Kidney tubule cell (primary cell): ENCODE measurements around the gene NAXE.
"Not testable (repeated sequence)": the region's sequence is repeated elsewhere in the genome, so short reads cannot be mapped to it uniquely, and the experiment has no call there.

ENCODE experiments used
- DNase-seq: peaks from one replicate; pipeline ENCODE4 v3.0.0-alpha.2; 2018; ENCODE audit warnings: low spot score

NAXE gene

GRCh38 chr1:156571261-156571852 lies 20.2 kb upstream of the NAXE start:
- peak; percentile 94 for DNase-seq

GRCh38 chr1:156571919-156572662 lies 19.5 kb upstream of the NAXE start, which contains the start of gene IQGAP3:
Gene IQGAP3, minus strand, starts transcription at chr1:156572565. Its CDS starts 36 bp downstream, at chr1:156572529.
- DNase-seq, result peak; percentile 88

- no peak for DNase-seq
Measured at GRCh38 chr1:156572663-156573018, 18.9 kb upstream of the NAXE start.

DNA sequence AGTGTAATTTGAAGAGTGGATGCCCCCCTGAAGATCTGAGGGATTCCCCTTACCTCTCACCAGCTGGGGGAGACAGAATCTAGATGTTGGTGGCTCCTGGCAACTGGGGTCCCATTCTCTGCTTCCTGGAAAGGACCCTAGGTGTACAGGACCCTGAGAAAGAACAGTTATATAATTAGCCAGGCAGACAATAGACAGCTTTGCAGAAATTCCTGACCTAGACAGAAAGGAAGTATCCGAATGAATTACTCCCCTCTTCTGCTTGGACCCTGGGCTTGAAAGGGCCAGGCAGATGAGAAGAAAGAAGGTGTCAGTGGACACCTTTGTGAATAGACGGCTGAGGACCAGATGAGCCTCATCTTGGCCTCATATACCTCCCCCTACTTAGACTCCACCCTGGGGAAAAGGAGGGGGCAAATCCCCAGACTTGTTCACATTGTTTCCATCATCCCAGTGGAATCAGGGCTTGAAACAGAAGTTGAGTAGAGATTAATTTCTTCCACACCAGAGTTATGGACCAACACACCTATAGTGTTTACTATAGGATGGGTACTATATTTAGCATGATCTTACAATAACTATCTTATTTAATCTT lies 17.4 kb upstream of the NAXE start:
- no peak for DNase-seq

DNA sequence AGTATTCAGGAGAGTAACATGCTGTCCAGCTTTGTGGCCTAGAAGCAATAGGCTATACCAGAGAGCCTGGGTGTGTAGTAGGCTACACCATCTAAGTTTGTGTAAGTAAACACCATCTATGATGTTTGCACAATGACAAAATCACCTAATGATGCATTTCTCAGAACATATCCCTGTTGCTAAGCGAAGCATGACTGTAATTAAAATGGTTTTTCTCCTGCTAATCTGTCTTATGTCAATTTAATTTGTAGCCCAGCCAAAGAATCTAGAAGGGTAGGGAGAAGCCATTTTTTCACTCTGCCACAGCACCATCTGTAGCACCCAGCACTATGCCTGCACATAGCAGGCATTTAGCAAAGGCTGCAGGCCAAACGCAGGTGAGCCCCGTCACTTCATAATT lies 14.0 kb upstream of the NAXE start:
- DNase-seq, result no peak

DNA sequence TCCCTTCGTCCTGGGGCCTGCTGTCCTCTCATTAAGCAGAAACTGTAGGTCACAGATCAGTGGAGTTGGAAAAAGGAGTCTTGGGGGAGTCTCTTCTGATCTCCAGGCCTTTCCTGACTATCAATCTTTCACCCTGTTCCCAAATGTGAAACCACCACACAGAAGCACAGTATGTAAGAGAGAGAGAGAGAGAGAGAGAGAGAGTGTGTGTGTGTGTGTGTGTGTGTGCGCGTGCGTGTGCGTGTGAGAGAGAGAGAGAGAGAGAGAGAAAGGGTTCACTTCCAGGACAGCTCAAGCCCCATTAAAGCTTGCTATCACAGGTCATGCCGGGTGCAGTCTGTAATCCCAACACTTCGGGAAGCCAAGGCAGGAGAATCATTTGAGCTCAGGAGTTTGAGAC lies 13.5 kb upstream of the NAXE start:
- DNase-seq, result no peak

GRCh38 chr1:156579472-156579871 lies 12.1 kb upstream of the NAXE start, which contains the start of gene TTC24:
Gene TTC24, plus strand, starts transcription at chr1:156579723. Its CDS starts 1,642 bp downstream, at chr1:156581365.
- DNase-seq, result no peak

GRCh38 chr1:156581661-156582387 lies 9.8 kb upstream of the NAXE start:
- no peak for DNase-seq

DNA sequence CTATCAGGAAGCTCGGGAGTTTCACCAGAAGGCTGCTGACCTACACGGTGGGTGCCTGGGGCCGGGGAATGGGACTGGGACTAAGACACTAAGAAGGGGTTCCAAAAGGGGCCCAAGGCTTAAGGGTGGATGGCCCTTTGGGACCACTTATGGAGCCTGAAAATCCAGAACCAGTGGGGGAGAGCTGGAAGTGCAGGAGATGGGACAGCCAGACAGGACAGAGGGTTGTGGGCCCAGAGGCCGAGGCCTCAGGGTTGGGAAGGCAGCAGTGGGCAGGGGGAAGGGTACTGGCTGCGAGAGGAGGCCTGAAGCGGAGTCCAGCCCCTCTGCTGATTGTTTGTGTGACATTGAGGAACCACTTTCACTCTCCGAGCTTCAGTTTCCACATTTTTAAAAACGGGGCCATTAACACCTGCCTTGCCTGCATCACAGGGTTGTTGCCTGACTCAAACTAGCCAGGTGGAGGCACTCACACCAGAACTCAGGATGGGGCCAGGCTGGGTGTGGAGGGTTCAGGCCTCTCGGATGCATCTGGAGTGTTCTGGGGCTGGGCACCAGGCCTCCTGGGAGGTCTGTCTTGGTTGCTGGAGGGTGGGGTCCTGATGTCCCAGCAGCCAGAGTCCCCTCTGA lies 9.1 kb upstream of the NAXE start:
- DNase-seq, result no peak

GRCh38 chr1:156583821-156584622 lies 7.6 kb upstream of the NAXE start:
- DNase-seq, result peak; percentile 80

DNA sequence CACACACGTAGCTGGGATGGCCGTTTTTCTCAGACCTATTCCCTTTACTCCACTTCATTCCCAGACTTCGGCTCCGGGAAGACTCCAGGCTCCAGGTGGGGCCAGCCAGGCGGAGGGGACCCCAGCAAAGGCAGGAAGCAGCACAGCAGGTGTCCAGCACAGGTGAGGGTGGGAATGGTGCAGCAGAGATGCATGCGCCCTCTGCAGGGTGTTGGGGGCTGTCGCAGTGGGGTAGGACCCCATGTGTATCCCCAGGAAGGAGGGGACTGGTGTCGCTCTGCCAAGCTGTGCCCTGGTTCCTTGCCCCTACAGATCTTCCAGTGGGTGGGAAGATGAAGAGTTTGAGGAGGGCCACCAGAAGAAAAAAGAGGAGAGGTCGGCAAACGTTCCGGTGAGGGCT lies 6.8 kb upstream of the NAXE start:
- no peak for DNase-seq

DNA sequence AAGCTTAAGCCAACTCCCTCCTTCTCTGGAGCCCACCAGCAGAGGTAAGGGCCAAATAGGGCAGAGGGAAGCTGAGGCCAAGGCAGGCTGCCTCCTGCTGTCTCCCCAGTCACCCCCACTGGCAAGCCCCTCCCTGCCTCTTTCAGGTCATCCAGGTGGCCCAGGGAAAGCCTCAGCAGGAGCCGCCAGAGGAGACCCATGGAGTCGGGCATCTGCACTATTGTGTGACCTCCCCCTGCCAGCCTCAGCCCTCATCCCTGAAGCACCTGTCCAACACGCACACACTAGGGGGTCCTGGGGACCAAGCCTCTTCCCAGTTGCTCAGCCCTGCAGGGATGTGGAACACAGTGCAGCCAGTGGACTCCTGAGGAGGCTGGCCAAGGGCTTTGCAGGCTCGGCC lies 5.3 kb upstream of the NAXE start:
- DNase-seq, result no peak

- DNase-seq, result no peak
Measured at GRCh38 chr1:156586892-156587477, 4.6 kb upstream of the NAXE start.

DNA sequence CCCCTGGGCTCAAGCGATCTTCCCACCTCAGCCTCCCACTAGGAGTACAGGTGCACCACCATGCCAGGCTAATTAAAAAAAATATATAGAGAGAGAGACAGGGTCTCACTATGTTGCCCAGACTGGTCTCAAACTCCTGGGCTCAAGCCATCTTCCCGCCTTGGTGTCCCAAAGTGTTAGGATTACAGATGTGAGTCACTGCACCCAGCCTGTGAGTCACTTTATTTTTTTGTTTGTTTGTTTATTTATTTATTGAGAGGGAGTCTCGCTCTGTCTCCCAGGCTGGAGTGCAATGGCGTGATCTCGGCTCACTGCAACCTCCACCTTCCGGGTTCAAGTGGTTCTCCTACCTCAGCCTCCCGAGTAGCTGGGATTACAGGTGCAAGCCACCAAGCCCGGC lies 3.6 kb upstream of the NAXE start:
- DNase-seq, result not testable (repeated sequence)

- no peak for DNase-seq
Measured at GRCh38 chr1:156589546-156589945, 2.0 kb upstream of the NAXE start.

DNA sequence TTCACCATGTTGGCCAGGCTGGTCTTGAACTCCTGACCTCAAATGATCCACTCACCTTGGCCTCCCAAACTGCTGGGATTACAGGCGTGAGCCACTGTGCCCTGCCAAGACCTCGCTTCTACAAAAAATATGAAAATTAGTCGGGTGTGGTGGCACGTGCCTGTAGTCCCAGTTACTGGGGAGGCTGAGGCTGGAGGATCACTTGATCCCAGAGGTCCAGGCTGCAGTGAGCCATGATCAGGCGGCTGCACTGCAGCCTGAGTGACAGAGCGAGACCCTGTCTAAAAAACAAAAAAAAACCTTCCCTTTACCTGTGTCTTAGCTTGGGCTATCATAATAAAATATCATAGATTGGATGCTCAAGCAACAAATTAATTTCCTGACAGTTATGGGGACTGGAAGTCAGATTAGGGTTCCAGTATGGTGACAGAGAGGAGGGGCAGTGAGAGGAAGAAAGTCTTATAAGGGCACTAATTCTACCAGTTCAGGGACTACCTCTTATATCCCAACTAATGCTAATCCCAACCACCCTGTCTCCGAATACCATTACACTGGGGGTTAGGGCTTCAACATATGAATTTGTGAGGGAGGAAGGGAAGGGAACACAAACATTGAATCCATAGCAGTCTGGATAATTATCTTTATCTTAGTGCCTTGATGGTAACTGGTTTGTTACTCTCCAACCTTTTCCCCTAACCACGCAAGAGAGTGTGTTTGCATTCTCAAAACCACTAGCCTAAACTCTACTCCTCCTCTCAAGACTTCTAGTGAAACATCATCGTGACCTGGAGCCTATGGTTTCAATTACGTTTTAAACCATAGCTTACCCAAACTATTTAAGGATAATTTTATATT lies 1.0 kb upstream of the NAXE start:
- no peak for DNase-seq

DNA sequence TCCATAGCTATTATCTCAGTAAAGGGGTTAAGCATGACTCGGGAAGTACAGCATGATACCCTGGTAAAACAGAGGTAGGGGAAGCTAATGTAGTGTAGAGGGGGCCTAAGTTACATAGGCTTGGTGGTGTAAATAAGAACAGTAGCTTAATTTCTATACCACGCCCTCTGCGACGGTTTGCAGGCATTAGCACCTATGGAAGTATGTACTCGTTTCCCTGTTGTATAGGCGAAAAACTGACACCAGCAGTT lies 470 bp upstream of the NAXE start:
- no peak for DNase-seq

- no peak for DNase-seq
Measured at GRCh38 chr1:156592158-156592909, 758 bp downstream of the NAXE start.

DNA sequence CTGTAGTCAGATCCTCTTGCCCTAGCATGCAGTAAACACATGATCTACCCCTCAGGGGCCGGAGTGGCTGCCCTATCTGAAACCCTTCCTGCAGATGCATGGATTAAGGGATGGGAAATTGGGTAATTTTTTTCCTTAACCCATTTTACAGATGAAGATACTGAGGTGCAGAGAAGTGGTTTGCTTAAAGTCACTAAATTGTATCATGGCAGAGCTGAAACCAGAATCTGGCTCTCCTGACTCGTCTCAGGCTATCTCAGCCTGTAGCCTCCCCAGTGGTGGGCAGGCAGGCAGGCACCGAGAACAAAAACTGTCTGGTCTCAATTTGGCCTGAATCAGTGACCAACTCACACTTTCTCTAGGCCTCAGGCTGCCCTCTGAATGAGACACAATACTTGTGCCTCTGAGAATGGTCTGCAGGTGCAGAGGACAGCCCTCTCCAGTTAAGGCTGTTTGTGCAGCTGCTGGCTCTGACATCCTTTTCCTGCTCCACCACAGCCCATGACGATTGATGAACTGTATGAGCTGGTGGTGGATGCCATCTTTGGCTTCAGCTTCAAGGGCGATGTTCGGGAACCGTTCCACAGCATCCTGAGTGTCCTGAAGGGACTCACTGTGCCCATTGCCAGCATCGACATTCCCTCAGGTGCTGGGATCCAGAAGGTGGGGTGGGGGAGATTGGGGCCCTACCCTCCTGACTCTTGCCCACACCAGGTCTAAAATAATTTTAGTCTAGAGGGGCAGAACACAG lies 1.5 kb downstream of the NAXE start:
- no peak for DNase-seq
